Measurements from ENCODE around the gene SLC43A2. TPM values are rescaled to one million over a fixed set of nuclear protein-coding genes. Genes with fewer than 3 reads are reported as not detected.
"Not testable (repeated sequence)": the region's sequence is repeated elsewhere in the genome, so short reads cannot be mapped to it uniquely, and the experiment has no call there.

SLC43A2 gene
- polyA plus RNA-seq, 1 donor from 2014 or later: 60.1 TPM

DNA sequence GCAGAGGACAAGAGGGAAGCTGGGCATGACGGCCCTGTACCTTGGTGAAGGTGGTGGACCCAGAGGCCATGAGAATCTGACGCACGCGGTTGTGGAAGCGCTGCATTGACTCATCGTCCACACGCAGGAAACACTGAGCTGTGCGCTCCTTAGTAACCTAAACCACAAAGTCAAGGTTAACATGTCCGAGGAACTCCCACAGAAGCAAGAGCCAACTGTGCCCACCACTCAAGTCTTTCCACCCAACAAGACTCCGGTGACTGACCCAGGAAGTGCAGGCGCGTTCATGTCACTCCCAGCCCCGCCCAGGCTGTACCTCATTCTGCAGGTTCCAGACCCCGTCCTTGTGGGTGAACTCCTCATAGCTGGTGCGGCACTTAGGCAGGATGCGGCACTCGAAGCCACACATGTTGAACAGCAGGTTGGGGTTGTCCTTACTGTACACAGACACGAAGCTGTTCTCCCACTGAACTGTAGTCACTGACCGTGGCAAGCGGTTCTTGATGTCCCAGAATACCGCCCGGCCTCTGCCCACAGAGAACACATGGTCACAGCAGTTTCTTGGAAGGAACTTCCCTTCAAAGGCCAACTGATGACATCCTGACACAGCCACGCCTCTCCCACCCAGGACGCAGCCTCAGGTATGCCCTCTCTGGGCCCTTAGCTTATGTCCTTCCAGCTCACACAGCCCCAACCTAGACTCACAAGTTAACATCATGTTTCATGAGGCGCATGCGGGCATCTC, 44.6 kb upstream of the SLC43A2 start:
- Histone ChIP-seq H3K9me2 (ENCODE audit: insufficient read depth, low read length) (no peaks in the 10 kb centered on the region), H3K27ac (ENCODE audit: low read length) (no peak overlapping the region), H3K9ac (ENCODE audit: low read length) (no peak overlapping the region), H3K79me2 (replicated peaks; ENCODE audit: insufficient read depth, low read length) (peaks cover 9% of the 10 kb centered on the region), H4K20me1 (ENCODE audit: insufficient read depth) (no peaks in the 10 kb centered on the region), H3K27me3 (ENCODE audit: insufficient read depth, low read depth, low read length) (no peaks in the 10 kb centered on the region), H3K4me2 (ENCODE audit: low read length) (no peak overlapping the region), H3F3A (ENCODE audit: insufficient read depth, low read length, poor library complexity, severe bottlenecking) (no peaks in the 10 kb centered on the region), H3K9me3 (ENCODE audit: low read length) (no peaks in the 10 kb centered on the region), H3K4me3 (ENCODE audit: low read length) (no peak overlapping the region), H2AFZ (ENCODE audit: low read depth, low read length) (no peak overlapping the region), H3K36me3 (ENCODE audit: insufficient read depth, low read length) (peaks cover 7% of the 10 kb centered on the region)
- TF ChIP-seq SMC3 (conservative IDR thresholded peaks at IDR 0.05; ENCODE audit: poor library complexity): no peak
- TF ChIP-seq POLR2AphosphoS5 (IDR thresholded peaks at IDR 0.05): peak; percentile 3

DNA sequence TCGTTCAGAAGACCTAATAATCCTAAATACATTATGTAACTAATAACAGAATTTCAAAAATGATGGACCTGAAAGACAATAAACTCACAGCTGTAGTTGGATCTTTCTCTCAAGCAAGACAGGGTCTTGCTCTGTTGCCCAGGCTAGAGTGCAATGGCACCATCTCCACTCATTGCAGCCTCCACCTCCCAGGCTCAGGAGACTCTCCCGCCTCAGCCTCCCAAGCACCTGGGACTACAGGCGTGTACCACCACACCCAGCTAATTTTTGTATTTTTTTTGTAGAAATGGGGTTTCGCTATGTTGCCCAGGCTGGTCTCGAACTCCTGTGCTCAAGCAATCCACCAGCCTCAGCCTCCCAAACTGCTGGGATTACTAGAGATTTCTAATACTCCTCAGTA, 35.3 kb upstream of the SLC43A2 start:
- H3K27me3 ChIP-seq (ENCODE audit: insufficient read depth, low read depth, low read length); H3K27ac ChIP-seq (ENCODE audit: low read length); H3K4me2 ChIP-seq (ENCODE audit: low read length); H3K79me2 ChIP-seq (replicated peaks; ENCODE audit: insufficient read depth, low read length); H4K20me1 ChIP-seq (ENCODE audit: insufficient read depth); H3K9ac ChIP-seq (ENCODE audit: low read length); H3K9me2 ChIP-seq (ENCODE audit: insufficient read depth, low read length); H3K4me3 ChIP-seq (ENCODE audit: low read length); H2AFZ ChIP-seq (ENCODE audit: low read depth, low read length); H3F3A ChIP-seq (ENCODE audit: insufficient read depth, low read length, poor library complexity, severe bottlenecking); H3K9me3 ChIP-seq (ENCODE audit: low read length): not testable (repeated sequence)
- peaks cover 25% of the 10 kb centered on the region for H3K36me3 ChIP-seq (ENCODE audit: insufficient read depth, low read length)

DNA sequence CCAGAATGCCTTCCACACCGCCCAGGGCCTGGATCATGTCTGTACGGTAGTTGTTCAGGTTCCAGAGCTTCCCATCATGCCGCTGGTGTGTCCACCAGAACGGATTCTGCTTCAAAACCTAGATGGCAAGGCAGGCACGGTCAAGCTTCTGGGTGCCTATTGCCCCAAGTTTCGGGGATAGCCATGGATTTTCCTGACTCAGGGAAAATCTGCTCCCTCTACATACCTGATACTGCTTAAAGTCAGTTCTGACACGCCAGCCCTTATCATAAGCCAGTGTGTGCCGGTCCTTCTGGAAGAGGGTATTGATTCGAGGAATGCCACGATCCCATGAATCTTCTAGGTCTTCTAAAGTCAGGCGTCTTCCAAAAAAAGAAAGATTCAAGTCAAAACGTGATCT, 32.4 kb upstream of the SLC43A2 start:
- H3K4me3 ChIP-seq (ENCODE audit: low read length): no peak overlapping the region
- no peaks in the 10 kb centered on the region for H3K79me2 ChIP-seq (replicated peaks; ENCODE audit: insufficient read depth, low read length)
- no peaks in the 10 kb centered on the region for H3K9me3 ChIP-seq (ENCODE audit: low read length)
- H3K4me2 ChIP-seq (ENCODE audit: low read length): no peak overlapping the region
- TF ChIP-seq EZH2 (IDR thresholded peaks at IDR 0.05; ENCODE audit: borderline replicate concordance, insufficient read depth, low read length, poor library complexity, severe bottlenecking): no peak
- no peak for TF ChIP-seq EP300 (conservative IDR thresholded peaks at IDR 0.05; ENCODE audit: poor library complexity, severe bottlenecking)
- TF ChIP-seq, protein P1, sequence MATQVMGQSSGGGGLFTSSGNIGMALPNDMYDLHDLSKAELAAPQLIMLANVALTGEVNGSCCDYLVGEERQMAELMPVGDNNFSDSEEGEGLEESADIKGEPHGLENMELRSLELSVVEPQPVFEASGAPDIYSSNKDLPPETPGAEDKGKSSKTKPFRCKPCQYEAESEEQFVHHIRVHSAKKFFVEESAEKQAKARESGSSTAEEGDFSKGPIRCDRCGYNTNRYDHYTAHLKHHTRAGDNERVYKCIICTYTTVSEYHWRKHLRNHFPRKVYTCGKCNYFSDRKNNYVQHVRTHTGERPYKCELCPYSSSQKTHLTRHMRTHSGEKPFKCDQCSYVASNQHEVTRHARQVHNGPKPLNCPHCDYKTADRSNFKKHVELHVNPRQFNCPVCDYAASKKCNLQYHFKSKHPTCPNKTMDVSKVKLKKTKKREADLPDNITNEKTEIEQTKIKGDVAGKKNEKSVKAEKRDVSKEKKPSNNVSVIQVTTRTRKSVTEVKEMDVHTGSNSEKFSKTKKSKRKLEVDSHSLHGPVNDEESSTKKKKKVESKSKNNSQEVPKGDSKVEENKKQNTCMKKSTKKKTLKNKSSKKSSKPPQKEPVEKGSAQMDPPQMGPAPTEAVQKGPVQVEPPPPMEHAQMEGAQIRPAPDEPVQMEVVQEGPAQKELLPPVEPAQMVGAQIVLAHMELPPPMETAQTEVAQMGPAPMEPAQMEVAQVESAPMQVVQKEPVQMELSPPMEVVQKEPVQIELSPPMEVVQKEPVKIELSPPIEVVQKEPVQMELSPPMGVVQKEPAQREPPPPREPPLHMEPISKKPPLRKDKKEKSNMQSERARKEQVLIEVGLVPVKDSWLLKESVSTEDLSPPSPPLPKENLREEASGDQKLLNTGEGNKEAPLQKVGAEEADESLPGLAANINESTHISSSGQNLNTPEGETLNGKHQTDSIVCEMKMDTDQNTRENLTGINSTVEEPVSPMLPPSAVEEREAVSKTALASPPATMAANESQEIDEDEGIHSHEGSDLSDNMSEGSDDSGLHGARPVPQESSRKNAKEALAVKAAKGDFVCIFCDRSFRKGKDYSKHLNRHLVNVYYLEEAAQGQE (IDR thresholded peaks at IDR 0.05; ENCODE audit: borderline replicate concordance): no peak
- TF ChIP-seq RAD21 (conservative IDR thresholded peaks at IDR 0.05): no peak
- no peak for TF ChIP-seq SMC3 (conservative IDR thresholded peaks at IDR 0.05; ENCODE audit: poor library complexity)
- no peak for TF ChIP-seq TAF1 (IDR thresholded peaks at IDR 0.05; ENCODE audit: low read depth)
- TF ChIP-seq POLR2AphosphoS5 (IDR thresholded peaks at IDR 0.05): no peak
- TF ChIP-seq, protein P2, sequence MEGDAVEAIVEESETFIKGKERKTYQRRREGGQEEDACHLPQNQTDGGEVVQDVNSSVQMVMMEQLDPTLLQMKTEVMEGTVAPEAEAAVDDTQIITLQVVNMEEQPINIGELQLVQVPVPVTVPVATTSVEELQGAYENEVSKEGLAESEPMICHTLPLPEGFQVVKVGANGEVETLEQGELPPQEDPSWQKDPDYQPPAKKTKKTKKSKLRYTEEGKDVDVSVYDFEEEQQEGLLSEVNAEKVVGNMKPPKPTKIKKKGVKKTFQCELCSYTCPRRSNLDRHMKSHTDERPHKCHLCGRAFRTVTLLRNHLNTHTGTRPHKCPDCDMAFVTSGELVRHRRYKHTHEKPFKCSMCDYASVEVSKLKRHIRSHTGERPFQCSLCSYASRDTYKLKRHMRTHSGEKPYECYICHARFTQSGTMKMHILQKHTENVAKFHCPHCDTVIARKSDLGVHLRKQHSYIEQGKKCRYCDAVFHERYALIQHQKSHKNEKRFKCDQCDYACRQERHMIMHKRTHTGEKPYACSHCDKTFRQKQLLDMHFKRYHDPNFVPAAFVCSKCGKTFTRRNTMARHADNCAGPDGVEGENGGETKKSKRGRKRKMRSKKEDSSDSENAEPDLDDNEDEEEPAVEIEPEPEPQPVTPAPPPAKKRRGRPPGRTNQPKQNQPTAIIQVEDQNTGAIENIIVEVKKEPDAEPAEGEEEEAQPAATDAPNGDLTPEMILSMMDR (IDR thresholded peaks at IDR 0.05; ENCODE audit: poor library complexity, severe bottlenecking): no peak
- TF ChIP-seq MXI1 (conservative IDR thresholded peaks at IDR 0.05; ENCODE audit: poor library complexity, severe bottlenecking): no peak
- no peak overlapping the region for H3K27ac ChIP-seq (ENCODE audit: low read length)
- H3K9ac ChIP-seq (ENCODE audit: low read length): no peak overlapping the region
- no peak overlapping the region for H2AFZ ChIP-seq (ENCODE audit: low read depth, low read length)
- H3K36me3 ChIP-seq (ENCODE audit: insufficient read depth, low read length): peaks cover 25% of the 10 kb centered on the region
- H4K20me1 ChIP-seq (ENCODE audit: insufficient read depth): no peaks in the 10 kb centered on the region
- H3K27me3 ChIP-seq (ENCODE audit: insufficient read depth, low read depth, low read length): no peaks in the 10 kb centered on the region
- H3F3A ChIP-seq (ENCODE audit: insufficient read depth, low read length, poor library complexity, severe bottlenecking): no peaks in the 10 kb centered on the region
- H3K9me2 ChIP-seq (ENCODE audit: insufficient read depth, low read length): no peaks in the 10 kb centered on the region
